ENCODE measurements around the gene PTPN21. TPM values are rescaled to one million over a fixed set of nuclear protein-coding genes. Genes with fewer than 3 reads are reported as not detected.

The PTPN21 gene
- total RNA-seq, 4 donors from 2014 or later: 6.5 to 37.7 (median 19.0) TPM

DNA sequence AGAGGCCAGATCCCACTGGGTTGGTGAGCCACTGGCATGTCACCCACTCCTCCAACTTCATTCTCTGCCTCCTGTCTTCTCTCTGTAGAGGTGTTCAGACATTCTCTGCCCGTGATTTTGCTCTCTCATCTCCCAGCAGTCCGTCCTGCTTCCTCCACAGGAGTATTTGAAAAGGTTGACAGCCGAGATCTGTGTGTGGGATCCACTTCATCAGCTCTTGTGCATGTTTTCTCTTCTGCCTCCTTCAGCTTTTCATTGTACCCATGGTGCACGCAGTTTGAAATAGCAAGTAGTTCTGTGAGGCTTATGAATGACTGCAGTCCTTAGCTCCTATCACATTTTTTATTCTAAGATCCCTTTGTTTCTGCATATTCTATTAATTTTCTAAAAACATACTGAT, 42.8 kb upstream of the PTPN21 start:
- Histone ChIP-seq H3K9me3 (no peaks in the 10 kb centered on the region), H3K27me3 (no peaks in the 10 kb centered on the region), H3K36me3 (no peaks in the 10 kb centered on the region), H3K4me1 (no peaks in the 10 kb centered on the region), H3K27ac (no peak overlapping the region), H3K4me3 (no peak overlapping the region)
- intact Hi-C loops (cut with DNase I; ENCODE audit: low total_unique reads): no loop called here
- TF ChIP-seq, protein P1, sequence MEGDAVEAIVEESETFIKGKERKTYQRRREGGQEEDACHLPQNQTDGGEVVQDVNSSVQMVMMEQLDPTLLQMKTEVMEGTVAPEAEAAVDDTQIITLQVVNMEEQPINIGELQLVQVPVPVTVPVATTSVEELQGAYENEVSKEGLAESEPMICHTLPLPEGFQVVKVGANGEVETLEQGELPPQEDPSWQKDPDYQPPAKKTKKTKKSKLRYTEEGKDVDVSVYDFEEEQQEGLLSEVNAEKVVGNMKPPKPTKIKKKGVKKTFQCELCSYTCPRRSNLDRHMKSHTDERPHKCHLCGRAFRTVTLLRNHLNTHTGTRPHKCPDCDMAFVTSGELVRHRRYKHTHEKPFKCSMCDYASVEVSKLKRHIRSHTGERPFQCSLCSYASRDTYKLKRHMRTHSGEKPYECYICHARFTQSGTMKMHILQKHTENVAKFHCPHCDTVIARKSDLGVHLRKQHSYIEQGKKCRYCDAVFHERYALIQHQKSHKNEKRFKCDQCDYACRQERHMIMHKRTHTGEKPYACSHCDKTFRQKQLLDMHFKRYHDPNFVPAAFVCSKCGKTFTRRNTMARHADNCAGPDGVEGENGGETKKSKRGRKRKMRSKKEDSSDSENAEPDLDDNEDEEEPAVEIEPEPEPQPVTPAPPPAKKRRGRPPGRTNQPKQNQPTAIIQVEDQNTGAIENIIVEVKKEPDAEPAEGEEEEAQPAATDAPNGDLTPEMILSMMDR (IDR thresholded peaks at IDR 0.05): no peak
- no peak for TF ChIP-seq POLR2A (IDR thresholded peaks at IDR 0.05)
- DNase-seq: no peak

DNA sequence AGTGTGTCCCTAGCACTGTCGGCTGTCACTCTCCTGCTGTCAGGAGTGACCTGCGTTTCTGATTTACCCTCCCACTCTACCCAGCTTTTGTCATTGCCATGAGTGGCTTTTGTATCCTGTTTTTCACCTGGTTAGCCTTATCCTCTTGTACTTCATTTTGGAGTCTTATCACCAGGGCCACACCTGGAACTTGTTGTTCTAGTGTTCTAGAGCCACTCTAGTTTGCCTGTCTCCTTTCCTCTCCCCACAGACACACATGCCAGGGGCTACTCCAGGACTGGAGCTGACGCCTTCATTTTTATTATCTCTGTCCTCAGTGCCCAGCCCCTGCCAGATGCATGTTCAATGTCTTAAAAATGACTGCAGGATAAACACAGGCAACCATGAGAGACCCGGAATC, 42.2 kb upstream of the PTPN21 start:
- Histone ChIP-seq H3K27ac (no peak overlapping the region), H3K36me3 (no peaks in the 10 kb centered on the region), H3K4me3 (no peak overlapping the region), H3K27me3 (no peaks in the 10 kb centered on the region), H3K4me1 (no peaks in the 10 kb centered on the region), H3K9me3 (no peaks in the 10 kb centered on the region)
- TF ChIP-seq, protein P1 (IDR thresholded peaks at IDR 0.05): no peak
- no peak for TF ChIP-seq POLR2A (IDR thresholded peaks at IDR 0.05)
- DNase-seq: no peak
- intact Hi-C loops (cut with DNase I; ENCODE audit: low total_unique reads): no loop called here

DNA sequence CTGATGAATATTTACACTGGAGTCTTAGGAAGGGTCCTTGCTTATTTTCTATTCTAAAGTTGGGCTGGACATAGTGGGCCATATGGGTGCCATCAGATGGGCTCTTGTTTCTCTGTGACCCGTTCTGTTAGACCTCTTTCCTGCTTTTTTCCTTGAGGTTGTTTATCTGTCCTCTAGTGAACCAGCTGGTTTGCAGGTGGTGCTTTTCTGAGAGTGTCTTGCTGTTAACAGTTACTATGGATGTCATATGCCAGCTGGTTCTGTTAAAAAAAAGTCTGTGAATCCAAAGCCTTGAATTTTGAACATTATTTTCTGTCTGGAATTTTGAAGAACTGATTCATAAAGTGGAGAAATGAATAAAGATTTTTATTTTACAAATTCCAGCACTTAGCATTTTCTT, 37.2 kb upstream of the PTPN21 start:
- Histone ChIP-seq H3K9me3 (no peaks in the 10 kb centered on the region), H3K4me1 (no peaks in the 10 kb centered on the region), H3K4me3 (no peak overlapping the region), H3K27me3 (no peaks in the 10 kb centered on the region), H3K36me3 (no peaks in the 10 kb centered on the region), H3K27ac (no peak overlapping the region)
- no peak for DNase-seq
- intact Hi-C loops (cut with DNase I; ENCODE audit: low total_unique reads): no loop called here
- TF ChIP-seq, protein P1 (IDR thresholded peaks at IDR 0.05): no peak
- TF ChIP-seq POLR2A (IDR thresholded peaks at IDR 0.05): no peak

DNA sequence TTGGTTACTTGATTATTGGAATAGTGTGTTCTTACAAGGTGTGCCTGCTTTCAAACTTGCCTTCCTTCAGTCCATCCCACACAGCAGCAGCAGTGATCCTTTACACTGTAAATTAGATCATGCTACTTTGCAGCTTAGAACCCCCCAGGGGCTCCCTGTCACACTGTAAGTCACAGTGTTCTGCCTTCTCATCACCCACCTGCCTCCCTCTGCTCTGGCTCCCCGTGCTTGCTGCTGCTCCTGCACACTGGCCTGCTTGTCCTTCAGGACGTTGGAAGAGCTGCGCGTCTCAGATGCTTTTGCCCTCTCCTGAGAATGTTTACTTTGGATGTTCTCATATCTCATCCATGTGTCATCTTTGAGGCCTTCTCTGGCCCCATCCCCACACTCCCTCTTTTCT, 35.4 kb upstream of the PTPN21 start:
- H3K36me3 ChIP-seq: no peaks in the 10 kb centered on the region
- intact Hi-C loops (cut with DNase I; ENCODE audit: low total_unique reads): no loop called here
- H3K4me1 ChIP-seq: no peaks in the 10 kb centered on the region

DNA sequence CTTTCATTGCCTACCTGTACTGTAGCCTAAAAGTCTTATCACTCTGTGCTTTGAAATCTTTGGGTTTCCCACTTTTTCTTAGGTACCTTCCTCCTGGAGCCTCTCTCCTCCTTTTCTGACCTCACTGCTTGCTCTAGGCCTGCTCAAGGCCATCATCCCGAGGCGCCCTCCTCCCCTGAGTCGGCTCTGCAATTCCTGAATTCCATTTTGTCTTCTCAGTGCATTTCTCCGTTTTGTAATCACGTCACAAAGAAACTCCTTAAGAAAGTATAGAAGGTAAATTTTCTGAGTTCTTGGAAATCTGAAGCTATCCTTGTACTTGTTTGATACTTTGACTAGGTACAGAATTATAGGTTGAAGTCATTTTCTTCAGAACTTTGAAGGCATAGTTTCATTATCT, 33.3 kb upstream of the PTPN21 start:
- no peak for TF ChIP-seq POLR2A (IDR thresholded peaks at IDR 0.05)
- TF ChIP-seq, protein P1 (IDR thresholded peaks at IDR 0.05): no peak
- Histone ChIP-seq H3K4me3 (no peak overlapping the region), H3K4me1 (no peaks in the 10 kb centered on the region), H3K27me3 (no peaks in the 10 kb centered on the region), H3K27ac (no peak overlapping the region), H3K9me3 (no peaks in the 10 kb centered on the region), H3K36me3 (no peaks in the 10 kb centered on the region)
- DNase-seq: no peak
- intact Hi-C loops (cut with DNase I; ENCODE audit: low total_unique reads): no loop called here

More for the DNA sequence above, 35.4 kb upstream of the PTPN21 start:
- no peaks in the 10 kb centered on the region for H3K9me3 ChIP-seq
- TF ChIP-seq, protein P1 (IDR thresholded peaks at IDR 0.05): no peak
- no peak for TF ChIP-seq POLR2A (IDR thresholded peaks at IDR 0.05)
- no peak overlapping the region for H3K27ac ChIP-seq
- H3K27me3 ChIP-seq: no peaks in the 10 kb centered on the region
- DNase-seq: no peak
- no peak overlapping the region for H3K4me3 ChIP-seq

All from uterus (tissue), 4 donors.